H1 (cell line): Measurements from ENCODE around the gene COL26A1. TPM values are rescaled to one million over a fixed set of nuclear protein-coding genes. Genes with fewer than 3 reads are reported as not detected.
A peak's percentile ranks its signal among the peaks of the same experiment; 100 is the strongest.

ENCODE experiments used
- CTCF ChIA-PET: fragments of 300-600 bp; sonication (Branson Sonifier 250); formaldehyde crosslinking; loops from one replicate; lab custom pipeline; 2021; ENCODE audit not compliant: partially characterized antibody; lab: Charles Lee
- POLR2A ChIA-PET: fragments of 300-600 bp; sonication (Branson Sonifier 250); formaldehyde crosslinking; loops from one replicate; lab custom pipeline; 2021; ENCODE audit warnings: inconsistent platforms; ENCODE audit not compliant: partially characterized antibody; lab: Charles Lee
- DNase-seq, 2 experiments: peaks; one replicate each; pipeline versions ENCODE4 v3.0.0 to v3.0.0-alpha.2; 2010 to 2022; ENCODE audit warnings: low spot score in 2 of 2, low read depth in 1 of 2, mixed read lengths in 1 of 2
- FAIRE-seq: peaks from 2 replicates; lab custom pipeline; 2011; peaks lifted over from hg19 to GRCh38; lab: Jason Lieb, UNC
- H2AFZ ChIP-seq: 2 replicates; pipeline ENCODE4 v1.8.1; 2012; ENCODE audit warnings: low read length, inconsistent platforms
- H2AK5ac ChIP-seq: 2 replicates; pipeline ENCODE4 v1.6.1; 2013; ENCODE audit warnings: low read depth, low read length
- H2BK120ac ChIP-seq: replicated peaks from 2 replicates; pipeline ENCODE3; 2013; ENCODE audit warnings: low read depth, low read length, inconsistent platforms
- H2BK12ac ChIP-seq: 2 replicates; pipeline ENCODE4 v1.6.1; 2013; ENCODE audit warnings: low read depth, low read length
- H2BK15ac ChIP-seq: 2 replicates; pipeline ENCODE4 v1.6.1; 2013; ENCODE audit warnings: low read length
- H2BK20ac ChIP-seq: 2 replicates; pipeline ENCODE4 v1.6.1; 2013; ENCODE audit warnings: low read length
- H2BK5ac ChIP-seq: 2 replicates; pipeline ENCODE4 v1.6.1; 2013; ENCODE audit warnings: low read depth, low read length
- H3K14ac ChIP-seq: 2 replicates; pipeline ENCODE4 v1.6.1; 2013; ENCODE audit warnings: inconsistent platforms; ENCODE audit not compliant: insufficient read length
- H3K18ac ChIP-seq: 2 replicates; pipeline ENCODE4 v1.6.1; 2013; ENCODE audit warnings: low read length; ENCODE audit errors: extremely low read depth
- H3K23ac ChIP-seq: 2 replicates; pipeline ENCODE4 v1.6.1; 2013; ENCODE audit warnings: inconsistent platforms; ENCODE audit not compliant: insufficient read length
- H3K23me2 ChIP-seq: 2 replicates; pipeline ENCODE4 v1.6.1; 2013; ENCODE audit warnings: low read depth, low read length
- H3K27ac ChIP-seq: 2 replicates; pipeline ENCODE4 v1.6.1; 2011; ENCODE audit warnings: low read depth, low read length, inconsistent platforms
- H3K27me3 ChIP-seq, 4 experiments: replicated peaks in 1 of 4; 1 replicate in 1 of 4; 2 replicates in 3 of 4; pipeline versions ENCODE4 v1.6.1 to v1.8.1; 2011 to 2013; ENCODE audit warnings: low read length in 3 of 4, mild to moderate bottlenecking in 3 of 4, inconsistent platforms in 2 of 4, mixed read lengths in 2 of 4, moderate library complexity in 1 of 4; ENCODE audit not compliant: control insufficient read depth in 3 of 4, insufficient read depth in 3 of 4; ENCODE audit errors: extremely low read depth in 1 of 4
- H3K36me3 ChIP-seq, 4 experiments: 2 replicates each; pipeline versions ENCODE4 v1.6.1 to v1.8.1; 2011 to 2013; ENCODE audit warnings: mild to moderate bottlenecking in 4 of 4, low read length in 3 of 4, moderate library complexity in 2 of 4, control low read depth in 1 of 4, inconsistent platforms in 1 of 4; ENCODE audit not compliant: insufficient read depth in 4 of 4, control insufficient read depth in 2 of 4
- H3K4ac ChIP-seq: replicated peaks from 2 replicates; pipeline ENCODE3; 2013; ENCODE audit warnings: low read length, low read depth, mixed read lengths, inconsistent platforms; ENCODE audit not compliant: insufficient read length
- H3K4me1 ChIP-seq, 4 experiments: replicated peaks in 1 of 4; 1 replicate in 1 of 4; 2 replicates in 3 of 4; pipeline versions ENCODE4 v1.6.1 to v1.8.1; 2011 to 2013; ENCODE audit warnings: low read length in 3 of 4, inconsistent platforms in 2 of 4, mixed read lengths in 1 of 4; ENCODE audit not compliant: insufficient read depth in 4 of 4, control insufficient read depth in 3 of 4
- H3K4me2 ChIP-seq, 2 experiments: 2 replicates each; pipeline versions ENCODE4 v1.6.1 to v1.8.1; 2011 to 2013; ENCODE audit warnings: low read depth in 2 of 2, low read length in 2 of 2, control low read depth in 1 of 2, inconsistent platforms in 1 of 2, mild to moderate bottlenecking in 1 of 2; ENCODE audit not compliant: insufficient read depth in 1 of 2
- H3K4me3 ChIP-seq, 4 experiments: fragments of 200-600, 300-600 bp in 1 of 4; sonication (generic), shearing (Covaris generic), sonication (Bioruptor Twin) in 1 of 4; 2 replicates each; pipeline versions ENCODE4 v1.5.1 to v1.8.1; 2011 to 2016; ENCODE audit warnings: low read length in 4 of 4, low read depth in 3 of 4, control low read depth in 2 of 4, inconsistent platforms in 2 of 4, mild to moderate bottlenecking in 2 of 4, mixed read lengths in 1 of 4, moderate library complexity in 1 of 4; ENCODE audit not compliant: insufficient read depth in 2 of 4; ENCODE audit errors: extremely low read depth in 1 of 4
- H3K56ac ChIP-seq: replicated peaks from 2 replicates; pipeline ENCODE3; 2013; ENCODE audit warnings: low read depth, mild to moderate bottlenecking, mixed read lengths, low read length, inconsistent platforms; ENCODE audit not compliant: insufficient read length
- H3K79me1 ChIP-seq: 2 replicates; pipeline ENCODE4 v1.6.1; 2013; ENCODE audit warnings: low read depth, low read length, control low read depth
- H3K79me2 ChIP-seq, 2 experiments: 2 replicates each; pipeline versions ENCODE4 v1.6.1 to v1.8.1; 2012 to 2013; ENCODE audit warnings: low read length in 2 of 2, mild to moderate bottlenecking in 2 of 2, inconsistent platforms in 1 of 2; ENCODE audit not compliant: insufficient read depth in 2 of 2, control insufficient read depth in 1 of 2
- H3K9ac ChIP-seq, 4 experiments: replicated peaks in 1 of 4; 1 replicate in 1 of 4; 2 replicates in 3 of 4; pipeline versions ENCODE4 v1.6.1 to v1.8.1; 2011 to 2013; ENCODE audit warnings: low read depth in 3 of 4, low read length in 3 of 4, control low read depth in 2 of 4, mild to moderate bottlenecking in 2 of 4, moderate library complexity in 2 of 4, inconsistent platforms in 1 of 4; ENCODE audit errors: extremely low read depth in 1 of 4
- H3K9me3 ChIP-seq, 2 experiments: 2 replicates each; pipeline versions ENCODE4 v1.6.1 to v1.8.1; 2012 to 2013; ENCODE audit warnings: mild to moderate bottlenecking in 2 of 2, moderate library complexity in 2 of 2, control low read depth in 1 of 2, inconsistent platforms in 1 of 2, low read depth in 1 of 2, low read length in 1 of 2, mixed read lengths in 1 of 2; ENCODE audit not compliant: insufficient read depth in 2 of 2
- H4K20me1 ChIP-seq, 2 experiments: replicated peaks in 1 of 2; 2 replicates each; pipeline versions ENCODE3 to v1.8.1; 2011 to 2013; ENCODE audit warnings: inconsistent platforms in 2 of 2, low read length in 2 of 2, mild to moderate bottlenecking in 1 of 2; ENCODE audit not compliant: insufficient read depth in 2 of 2, control insufficient read depth in 1 of 2
- H4K5ac ChIP-seq: 2 replicates; pipeline ENCODE4 v1.6.1; 2013; ENCODE audit warnings: low read length, low read depth, mixed read lengths, inconsistent platforms; ENCODE audit not compliant: insufficient read length
- H4K8ac ChIP-seq: 2 replicates; pipeline ENCODE4 v1.8.0; 2013; ENCODE audit warnings: mild to moderate bottlenecking, moderate library complexity, low read length, inconsistent platforms; ENCODE audit not compliant: insufficient read depth; ENCODE audit errors: extremely low read depth
- H4K91ac ChIP-seq: replicated peaks from 2 replicates; pipeline ENCODE3; 2013; ENCODE audit warnings: low read length, mixed read lengths, inconsistent platforms; ENCODE audit not compliant: insufficient read length
- CBX8 ChIP-seq: fragments of 300-800, 300-1000 bp; sonication (generic); IDR thresholded peaks from 2 replicates; pipeline ENCODE4 v1.7.1; 2016; ENCODE audit warnings: low read depth, low read length, borderline replicate concordance
- CREB1 ChIP-seq: IDR thresholded peaks from 2 replicates; pipeline ENCODE4 v1.6.1; 2012; ENCODE audit warnings: inconsistent platforms
- CTBP2 ChIP-seq: IDR thresholded peaks from 2 replicates; pipeline ENCODE4 v1.7.0; 2011; ENCODE audit warnings: borderline replicate concordance, mild to moderate bottlenecking, moderate library complexity, mixed read lengths, low read length; ENCODE audit not compliant: insufficient read depth, insufficient read length
- GABPA ChIP-seq: IDR thresholded peaks from 2 replicates; pipeline ENCODE4 v1.6.1; 2011; ENCODE audit warnings: mild to moderate bottlenecking, low read length, moderate library complexity, borderline replicate concordance; ENCODE audit not compliant: insufficient read depth
- HDAC6 ChIP-seq: IDR thresholded peaks from one replicate; pipeline ENCODE4 v1.7.1; 2012; ENCODE audit warnings: low read depth, mild to moderate bottlenecking, inconsistent platforms, low read length, moderate library complexity
- JUN ChIP-seq: IDR thresholded peaks from 2 replicates; pipeline ENCODE4 v1.6.1; 2011; ENCODE audit warnings: low read depth, mild to moderate bottlenecking, improper control_type of control experiment, low read length
- JUND ChIP-seq: IDR thresholded peaks from 2 replicates; pipeline ENCODE4 v1.6.1; 2011; ENCODE audit warnings: mild to moderate bottlenecking, improper control_type of control experiment, low read length
- PHF8 ChIP-seq: fragments of 200-600 bp; sonication (generic); conservative IDR thresholded peaks from 2 replicates; pipeline ENCODE4 v1.7.1; 2012; ENCODE audit warnings: low read depth, mild to moderate bottlenecking, inconsistent platforms, low read length, moderate library complexity
- SP2 ChIP-seq: IDR thresholded peaks from 2 replicates; pipeline ENCODE4 v1.6.1; 2012; ENCODE audit warnings: mild to moderate bottlenecking, low read length, inconsistent platforms
- SRF ChIP-seq: IDR thresholded peaks from 2 replicates; pipeline ENCODE4 v1.6.1; 2011; ENCODE audit warnings: mild to moderate bottlenecking, low read depth, low read length, moderate library complexity
- TBP ChIP-seq: IDR thresholded peaks from 2 replicates; pipeline ENCODE4 v1.6.1; 2011; ENCODE audit warnings: low read depth, low read length, improper control_type of control experiment
- WGBS, 2 experiments: shearing (Covaris generic) in 1 of 2; methylation state at CpG; one replicate each; pipeline versions ENCODE4 v1.1.6 to v1.1.7; 2013 to 2015; ENCODE audit warnings: low lambda C conversion rate in 2 of 2, mixed read lengths in 2 of 2, inconsistent platforms in 1 of 2, low coverage in 1 of 2, missing lambda C conversion rate in 1 of 2; ENCODE audit not compliant: insufficient replicate concordance in 2 of 2, insufficient coverage in 1 of 2, insufficient read length in 1 of 2; ENCODE audit errors: extremely low coverage in 1 of 2, missing lambda C conversion rate in 1 of 2; 5-methylcytosine and 5-hydroxymethylcytosine counted together
- polyA plus RNA-seq, 7 experiments: library from polyadenylated mRNA; depleted of rRNA in 3 of 7; stranded (reverse) in 5 of 7; unstranded in 2 of 7; fragments of >200 nt in 5 of 7; fragments of 200-250 nt in 2 of 7; gene quantifications; 1 replicate in 5 of 7; 2 replicates in 1 of 7; 4 replicates in 1 of 7; pipeline versions ENCODE4 v1.2.1 to v1.2.3, GENCODE V29; 2011 to 2013; ENCODE audit warnings: missing spikeins in 2 of 7, mixed read lengths in 2 of 7
- total RNA-seq: library from RNA; stranded (reverse); fragmentation: NEBNext Ultra II Directional; extraction: Animal tissue kit (Norgen Biotek cat#: 25700); gene quantifications from 2 replicates; pipeline ENCODE4 v1.2.1, GENCODE V29; 2021
- TF ChIP-seq, protein P1 (sequence below): IDR thresholded peaks from 2 replicates; pipeline ENCODE4 v1.6.1; 2011; ENCODE audit warnings: low read length, improper control_type of control experiment

COL26A1 gene
- total and polyA plus RNA-seq, 2 of the 8 experiments (the other 6 are each of a cell fraction or from before 2014, with no cell fraction given) = 51.1 to 68.8 TPM

DNA sequence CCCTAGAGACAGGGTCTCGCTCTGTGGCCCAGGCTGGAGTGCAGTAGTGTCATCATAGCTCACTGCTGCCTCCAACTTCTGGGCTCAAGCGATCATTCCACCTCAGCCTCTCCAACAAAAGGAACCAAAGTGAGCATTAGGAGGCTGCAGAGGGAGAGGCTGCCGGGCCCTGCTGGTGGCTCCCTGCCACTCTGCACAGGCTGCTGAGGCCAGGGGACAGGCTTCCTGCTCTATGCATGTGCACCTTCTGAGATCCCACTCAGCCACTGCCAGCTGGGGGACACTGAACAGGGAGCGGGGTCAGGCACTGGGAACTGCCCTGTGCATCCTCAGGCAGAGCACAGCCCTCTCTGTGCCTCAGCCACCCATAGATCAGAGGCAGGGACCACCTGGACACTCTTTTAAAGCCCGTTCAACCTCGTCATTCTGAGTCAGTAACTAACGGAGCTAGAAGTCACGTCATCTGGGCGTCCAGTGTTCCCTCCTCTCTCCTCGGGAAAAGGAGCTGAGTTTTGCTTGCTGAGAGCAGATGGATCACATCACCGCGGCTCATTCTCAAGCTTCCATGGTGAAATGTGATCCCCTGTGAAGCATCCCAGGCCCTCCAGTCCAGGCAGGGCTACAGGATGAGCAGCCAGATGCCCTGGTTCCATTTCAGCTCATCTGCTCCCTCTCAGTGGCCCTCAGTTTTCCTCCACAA lies 156.8 kb downstream of the COL26A1 start:
- no peak overlapping the region for H2BK12ac ChIP-seq
- H3K79me1 ChIP-seq = no peaks in the 10 kb centered on the region
- H2AFZ ChIP-seq = no peak overlapping the region
- H4K91ac ChIP-seq = peak overlapping the region; percentile 35
- no peak overlapping the region for H3K27ac ChIP-seq
- H3K4ac ChIP-seq = no peak overlapping the region
- peaks cover 0 to 6% (median 2%) of the 10 kb centered on the region in 4 experiments; a peak in 3 of 7 replicates for H3K4me1 ChIP-seq
- H3K36me3 ChIP-seq = no peaks in the 10 kb centered on the region
- no peak overlapping the region for H3K4me3 ChIP-seq
- H3K18ac ChIP-seq = no peak overlapping the region
- no peak overlapping the region for H3K23ac ChIP-seq
- DNase-seq = no peak
- no peaks in the 10 kb centered on the region for H3K23me2 ChIP-seq
- H2BK15ac ChIP-seq = no peak overlapping the region
- no peak overlapping the region for H3K4me2 ChIP-seq
- no peak for FAIRE-seq
- H3K27me3 ChIP-seq = no peaks in the 10 kb centered on the region
- H3K9me3 ChIP-seq = no peaks in the 10 kb centered on the region
- H2BK20ac ChIP-seq = no peak overlapping the region
- no peak overlapping the region for H2BK5ac ChIP-seq
- no peak overlapping the region for H4K8ac ChIP-seq
- H3K79me2 ChIP-seq = no peaks in the 10 kb centered on the region
- WGBS, 2 experiments = 83% methylated on average over 12 of the region's 12 CpGs; no CpG with 5 or more reads in 1 of the 2 experiments
- H3K9ac ChIP-seq = no peak overlapping the region
- ChIA-PET POLR2A (interaction anchor here (0.9 to 2.2 kb wide), 4 partner anchors 10 to 243 kb away, joined by 3 to 5 read pairs (median 3); no protein-coding TSS in a partner anchor), CTCF (interaction anchor here (0.6 to 7.6 kb wide), 9 partner anchors 7 to 304 kb away, joined by 3 to 70 read pairs (median 3); no protein-coding TSS in a partner anchor)
- no peak overlapping the region for H2AK5ac ChIP-seq
- H4K20me1 ChIP-seq = peaks cover 3 to 5% of the 10 kb centered on the region in 2 experiments
- H2BK120ac ChIP-seq = no peak overlapping the region
- no peak overlapping the region for H3K14ac ChIP-seq
- H3K56ac ChIP-seq = no peak overlapping the region
- no peak overlapping the region for H4K5ac ChIP-seq
- no peak for TF ChIP-seq CBX8
- TF ChIP-seq, protein P1, sequence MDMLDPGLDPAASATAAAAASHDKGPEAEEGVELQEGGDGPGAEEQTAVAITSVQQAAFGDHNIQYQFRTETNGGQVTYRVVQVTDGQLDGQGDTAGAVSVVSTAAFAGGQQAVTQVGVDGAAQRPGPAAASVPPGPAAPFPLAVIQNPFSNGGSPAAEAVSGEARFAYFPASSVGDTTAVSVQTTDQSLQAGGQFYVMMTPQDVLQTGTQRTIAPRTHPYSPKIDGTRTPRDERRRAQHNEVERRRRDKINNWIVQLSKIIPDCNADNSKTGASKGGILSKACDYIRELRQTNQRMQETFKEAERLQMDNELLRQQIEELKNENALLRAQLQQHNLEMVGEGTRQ = no peak
- no peak for TF ChIP-seq JUN
- no peak for TF ChIP-seq GABPA
- TF ChIP-seq PHF8 = no peak
- TF ChIP-seq SRF = no peak
- TF ChIP-seq CTBP2 = no peak
- TF ChIP-seq CREB1 = no peak
- no peak for TF ChIP-seq SP2
- no peak for TF ChIP-seq JUND
- TF ChIP-seq TBP = no peak
- TF ChIP-seq HDAC6 = no peak
